GM23338 (cell line): ENCODE data around the gene PPP1R16B. TPM values are rescaled to one million over a fixed set of nuclear protein-coding genes. Genes with fewer than 3 reads are reported as not detected.

ENCODE experiments used
- ATAC-seq: fragments of 200-7000 bp; cut with Tn5 transposase; 3 replicates; pipeline ENCODE4 v1.9.1; 2020
- DNase-seq: peaks from one replicate; pipeline ENCODE4 v3.0.0-alpha.2; 2015; ENCODE audit warnings: low spot score
- H2AFZ ChIP-seq: fragments of 200-600 bp; sonication (generic); 2 replicates; pipeline ENCODE4 v1.8.0; 2016; ENCODE audit warnings: antibody characterized with exemption, mild to moderate bottlenecking, moderate library complexity
- H3F3A ChIP-seq: fragments of 200-600 bp; sonication (generic); replicated peaks from 2 replicates; pipeline ENCODE4 v1.8.0; 2017; ENCODE audit warnings: antibody characterized with exemption, mixed run types, low read depth
- H3K27ac ChIP-seq: fragments of 200-600 bp; sonication (generic); 2 replicates; pipeline ENCODE4 v1.6.1; 2016; ENCODE audit warnings: low read depth
- H3K27me3 ChIP-seq: fragments of 200-600 bp; sonication (generic); 2 replicates; pipeline ENCODE4 v1.8.0; 2016; ENCODE audit warnings: mild to moderate bottlenecking, mixed run types, moderate library complexity; ENCODE audit not compliant: insufficient read depth
- H3K36me3 ChIP-seq: fragments of 200-600 bp; sonication (generic); 2 replicates; pipeline ENCODE4 v1.8.0; 2016; ENCODE audit warnings: mild to moderate bottlenecking; ENCODE audit not compliant: insufficient read depth
- H3K4me1 ChIP-seq: fragments of 200-600 bp; sonication (generic); 2 replicates; pipeline ENCODE4 v1.8.0; 2016; ENCODE audit warnings: mild to moderate bottlenecking, moderate library complexity; ENCODE audit not compliant: insufficient read depth
- H3K4me2 ChIP-seq: fragments of 200-600 bp; sonication (generic); 2 replicates; pipeline ENCODE4 v1.7.1; 2017; ENCODE audit warnings: mixed run types
- H3K4me3 ChIP-seq: fragments of 200-600 bp; sonication (generic); 2 replicates; pipeline ENCODE4 v1.6.1; 2016; ENCODE audit warnings: mixed run types
- H3K79me2 ChIP-seq: fragments of 200-600 bp; sonication (generic); replicated peaks from 2 replicates; pipeline ENCODE4 v1.8.0; 2017; ENCODE audit warnings: mild to moderate bottlenecking; ENCODE audit not compliant: insufficient read depth
- H3K9me2 ChIP-seq: fragments of 200-600 bp; sonication (generic); 2 replicates; pipeline ENCODE4 v1.8.0; 2017; ENCODE audit not compliant: insufficient read depth
- H4K20me1 ChIP-seq: fragments of 200-600 bp; sonication (generic); replicated peaks from 2 replicates; pipeline ENCODE4 v1.8.0; 2017; ENCODE audit warnings: mild to moderate bottlenecking; ENCODE audit not compliant: insufficient read depth
- H3K27ac Mint-ChIP-seq: 2 replicates; pipeline ENCODE4 v1.8.0; 2020; ENCODE audit warnings: inconsistent platforms, mild to moderate bottlenecking, moderate library complexity, mixed read lengths
- H3K27me3 Mint-ChIP-seq: 3 replicates; pipeline ENCODE4 v1.8.0; 2022; ENCODE audit warnings: low read depth, mild to moderate bottlenecking, moderate library complexity, mixed read lengths, inconsistent platforms; ENCODE audit not compliant: insufficient read depth, poor library complexity
- H3K36me3 Mint-ChIP-seq: 3 replicates; pipeline ENCODE4 v1.8.0; 2021; ENCODE audit warnings: low read depth, mild to moderate bottlenecking, inconsistent platforms, moderate library complexity, mixed read lengths
- H3K4me1 Mint-ChIP-seq: 3 replicates; pipeline ENCODE4 v1.8.0; 2020; ENCODE audit warnings: mild to moderate bottlenecking, inconsistent platforms, mixed read lengths
- H3K4me3 Mint-ChIP-seq: 3 replicates; pipeline ENCODE4 v1.8.0; 2021; ENCODE audit warnings: moderate library complexity, mild to moderate bottlenecking, inconsistent platforms, mixed read lengths
- H3K9me3 Mint-ChIP-seq: 3 replicates; pipeline ENCODE4 v1.8.0; 2020; ENCODE audit warnings: moderate library complexity, mild to moderate bottlenecking, inconsistent platforms, mixed read lengths
- CREB1 ChIP-seq: fragments of 250-450 bp; sonication (Bioruptor Pico); IDR thresholded peaks from 2 replicates; pipeline ENCODE4 v1.5.0; 2020; ENCODE audit warnings: low read depth, mild to moderate bottlenecking, moderate library complexity
- CTCF ChIP-seq, 2 experiments: fragments of 200-600 bp in 1 of 2; sonication (generic) in 1 of 2; conservative IDR thresholded peaks; 2 replicates each; pipeline versions ENCODE4 v1.5.1 to v1.6.1; 2016 to 2017; ENCODE audit warnings: antibody characterized with exemption in 2 of 2, low read depth in 2 of 2, mild to moderate bottlenecking in 2 of 2, moderate library complexity in 1 of 2
- ETS1 ChIP-seq: IDR thresholded peaks from 2 replicates; pipeline ENCODE4 v1.6.1; 2016; ENCODE audit warnings: antibody characterized with exemption
- EZH2 ChIP-seq: fragments of 200-600 bp; sonication (generic); IDR thresholded peaks from one replicate; pipeline ENCODE4 v1.8.0; 2017; ENCODE audit warnings: antibody characterized with exemption, mild to moderate bottlenecking, low read depth; ENCODE audit not compliant: unreplicated experiment
- EZH2phosphoT487 ChIP-seq: fragments of 200-600 bp; sonication (generic); IDR thresholded peaks from one replicate; pipeline ENCODE4 v1.8.1; 2018; ENCODE audit warnings: antibody characterized with exemption; ENCODE audit not compliant: unreplicated experiment
- JUNB ChIP-seq: IDR thresholded peaks from one replicate; pipeline ENCODE4 v1.6.1; 2016; ENCODE audit warnings: antibody characterized with exemption; ENCODE audit not compliant: unreplicated experiment
- NANOG ChIP-seq: IDR thresholded peaks from 2 replicates; pipeline ENCODE4 v1.6.1; 2016; ENCODE audit warnings: antibody characterized with exemption, borderline replicate concordance
- POLR2AphosphoS5 ChIP-seq: IDR thresholded peaks from 2 replicates; pipeline ENCODE4 v1.6.1; 2016; ENCODE audit warnings: antibody characterized with exemption, low read depth
- STAT1 ChIP-seq: IDR thresholded peaks from one replicate; pipeline ENCODE4 v1.6.1; 2016; ENCODE audit warnings: antibody characterized with exemption; ENCODE audit not compliant: unreplicated experiment
- ZNF331 ChIP-seq: fragments of 250-450 bp; sonication (Bioruptor Pico); IDR thresholded peaks from 2 replicates; pipeline ENCODE4 v1.5.0; 2020; ENCODE audit warnings: low read depth, mild to moderate bottlenecking, moderate library complexity
- polyA plus RNA-seq: library from polyadenylated mRNA; unstranded; fragments of >200 nt; fragmentation: Nextera tagmentation; extraction: Ambion mirVana; gene quantifications from 2 replicates; pipeline ENCODE4 v1.2.1, GENCODE V29; 2016
- total RNA-seq: library from RNA; depleted of rRNA; stranded (reverse); fragments of >200 nt; shearing (Covaris generic); gene quantifications from 2 replicates; pipeline ENCODE4 v1.2.3, GENCODE V29; 2014
- TF ChIP-seq, protein P1 (sequence below): fragments of 250-450 bp; sonication (Bioruptor Pico); IDR thresholded peaks from 2 replicates; pipeline ENCODE4 v1.5.0; 2020; ENCODE audit warnings: mild to moderate bottlenecking, moderate library complexity
- TF ChIP-seq, protein P2 (sequence below): IDR thresholded peaks from one replicate; pipeline ENCODE4 v1.6.1; 2018; ENCODE audit warnings: antibody characterized with exemption; ENCODE audit not compliant: unreplicated experiment

The PPP1R16B gene
- total and polyA plus RNA-seq, 2 experiments from 2014 or later = 1.6 to 11.5 TPM

DNA sequence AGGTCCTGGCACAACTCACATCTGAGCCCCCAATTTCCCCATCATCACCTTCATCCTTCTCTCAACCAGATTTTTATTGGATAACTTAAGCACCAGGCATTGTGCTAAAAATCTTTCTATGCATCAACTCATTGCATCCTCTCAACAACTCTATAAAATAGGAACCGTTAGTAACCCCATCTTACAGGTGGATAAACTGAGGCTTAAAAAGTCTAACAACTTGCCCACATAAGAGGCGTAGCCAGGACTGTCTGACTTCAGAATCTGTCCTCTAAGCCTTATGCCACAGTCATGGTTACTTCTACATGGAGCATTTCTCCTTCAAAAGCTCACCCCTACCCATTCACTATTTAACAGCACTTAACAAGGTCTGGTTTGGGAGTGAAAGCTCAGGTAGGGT is 51.1 kb downstream of the PPP1R16B start:
- no peak for ATAC-seq
- H3K9me3 Mint-ChIP-seq = no peaks in the 10 kb centered on the region

More for the DNA sequence above, 51.1 kb downstream of the PPP1R16B start:
- H3K4me1 Mint-ChIP-seq = peaks cover 7% of the 10 kb centered on the region
- H3K27me3 Mint-ChIP-seq = peaks cover 8% of the 10 kb centered on the region
- Histone ChIP-seq H3K4me3 (no peak overlapping the region), H3K4me1 (peaks cover 5% of the 10 kb centered on the region), H3K27me3 (no peaks in the 10 kb centered on the region), H3K36me3 (no peaks in the 10 kb centered on the region), H3K27ac (no peak overlapping the region), H2AFZ (no peak overlapping the region), H3F3A (peaks cover 3% of the 10 kb centered on the region; the same call in 1 of the 2 replicates), H3K79me2 (no peaks in the 10 kb centered on the region), H3K4me2 (no peak overlapping the region), H4K20me1 (no peaks in the 10 kb centered on the region), H3K9me2 (0 out of 2 replicates have a peak, but pooled peaks cover 6% of the 10 kb centered on the region)
- H3K27ac Mint-ChIP-seq = no peak overlapping the region
- H3K36me3 Mint-ChIP-seq = no peaks in the 10 kb centered on the region
- TF ChIP-seq POLR2AphosphoS5 (no peak), EZH2 (no peak), CREB1 (CRISPR knock-in tag) (no peak), EZH2phosphoT487 (no peak), ETS1 (no peak), CTCF (conservative IDR thresholded peaks at IDR 0.05; ENCODE audit: low read depth in 2 of 2) (no peak), NANOG (no peak), ZNF331 (CRISPR knock-in tag) (no peak), JUNB (no peak), STAT1 (no peak)
- TF ChIP-seq, protein P1, sequence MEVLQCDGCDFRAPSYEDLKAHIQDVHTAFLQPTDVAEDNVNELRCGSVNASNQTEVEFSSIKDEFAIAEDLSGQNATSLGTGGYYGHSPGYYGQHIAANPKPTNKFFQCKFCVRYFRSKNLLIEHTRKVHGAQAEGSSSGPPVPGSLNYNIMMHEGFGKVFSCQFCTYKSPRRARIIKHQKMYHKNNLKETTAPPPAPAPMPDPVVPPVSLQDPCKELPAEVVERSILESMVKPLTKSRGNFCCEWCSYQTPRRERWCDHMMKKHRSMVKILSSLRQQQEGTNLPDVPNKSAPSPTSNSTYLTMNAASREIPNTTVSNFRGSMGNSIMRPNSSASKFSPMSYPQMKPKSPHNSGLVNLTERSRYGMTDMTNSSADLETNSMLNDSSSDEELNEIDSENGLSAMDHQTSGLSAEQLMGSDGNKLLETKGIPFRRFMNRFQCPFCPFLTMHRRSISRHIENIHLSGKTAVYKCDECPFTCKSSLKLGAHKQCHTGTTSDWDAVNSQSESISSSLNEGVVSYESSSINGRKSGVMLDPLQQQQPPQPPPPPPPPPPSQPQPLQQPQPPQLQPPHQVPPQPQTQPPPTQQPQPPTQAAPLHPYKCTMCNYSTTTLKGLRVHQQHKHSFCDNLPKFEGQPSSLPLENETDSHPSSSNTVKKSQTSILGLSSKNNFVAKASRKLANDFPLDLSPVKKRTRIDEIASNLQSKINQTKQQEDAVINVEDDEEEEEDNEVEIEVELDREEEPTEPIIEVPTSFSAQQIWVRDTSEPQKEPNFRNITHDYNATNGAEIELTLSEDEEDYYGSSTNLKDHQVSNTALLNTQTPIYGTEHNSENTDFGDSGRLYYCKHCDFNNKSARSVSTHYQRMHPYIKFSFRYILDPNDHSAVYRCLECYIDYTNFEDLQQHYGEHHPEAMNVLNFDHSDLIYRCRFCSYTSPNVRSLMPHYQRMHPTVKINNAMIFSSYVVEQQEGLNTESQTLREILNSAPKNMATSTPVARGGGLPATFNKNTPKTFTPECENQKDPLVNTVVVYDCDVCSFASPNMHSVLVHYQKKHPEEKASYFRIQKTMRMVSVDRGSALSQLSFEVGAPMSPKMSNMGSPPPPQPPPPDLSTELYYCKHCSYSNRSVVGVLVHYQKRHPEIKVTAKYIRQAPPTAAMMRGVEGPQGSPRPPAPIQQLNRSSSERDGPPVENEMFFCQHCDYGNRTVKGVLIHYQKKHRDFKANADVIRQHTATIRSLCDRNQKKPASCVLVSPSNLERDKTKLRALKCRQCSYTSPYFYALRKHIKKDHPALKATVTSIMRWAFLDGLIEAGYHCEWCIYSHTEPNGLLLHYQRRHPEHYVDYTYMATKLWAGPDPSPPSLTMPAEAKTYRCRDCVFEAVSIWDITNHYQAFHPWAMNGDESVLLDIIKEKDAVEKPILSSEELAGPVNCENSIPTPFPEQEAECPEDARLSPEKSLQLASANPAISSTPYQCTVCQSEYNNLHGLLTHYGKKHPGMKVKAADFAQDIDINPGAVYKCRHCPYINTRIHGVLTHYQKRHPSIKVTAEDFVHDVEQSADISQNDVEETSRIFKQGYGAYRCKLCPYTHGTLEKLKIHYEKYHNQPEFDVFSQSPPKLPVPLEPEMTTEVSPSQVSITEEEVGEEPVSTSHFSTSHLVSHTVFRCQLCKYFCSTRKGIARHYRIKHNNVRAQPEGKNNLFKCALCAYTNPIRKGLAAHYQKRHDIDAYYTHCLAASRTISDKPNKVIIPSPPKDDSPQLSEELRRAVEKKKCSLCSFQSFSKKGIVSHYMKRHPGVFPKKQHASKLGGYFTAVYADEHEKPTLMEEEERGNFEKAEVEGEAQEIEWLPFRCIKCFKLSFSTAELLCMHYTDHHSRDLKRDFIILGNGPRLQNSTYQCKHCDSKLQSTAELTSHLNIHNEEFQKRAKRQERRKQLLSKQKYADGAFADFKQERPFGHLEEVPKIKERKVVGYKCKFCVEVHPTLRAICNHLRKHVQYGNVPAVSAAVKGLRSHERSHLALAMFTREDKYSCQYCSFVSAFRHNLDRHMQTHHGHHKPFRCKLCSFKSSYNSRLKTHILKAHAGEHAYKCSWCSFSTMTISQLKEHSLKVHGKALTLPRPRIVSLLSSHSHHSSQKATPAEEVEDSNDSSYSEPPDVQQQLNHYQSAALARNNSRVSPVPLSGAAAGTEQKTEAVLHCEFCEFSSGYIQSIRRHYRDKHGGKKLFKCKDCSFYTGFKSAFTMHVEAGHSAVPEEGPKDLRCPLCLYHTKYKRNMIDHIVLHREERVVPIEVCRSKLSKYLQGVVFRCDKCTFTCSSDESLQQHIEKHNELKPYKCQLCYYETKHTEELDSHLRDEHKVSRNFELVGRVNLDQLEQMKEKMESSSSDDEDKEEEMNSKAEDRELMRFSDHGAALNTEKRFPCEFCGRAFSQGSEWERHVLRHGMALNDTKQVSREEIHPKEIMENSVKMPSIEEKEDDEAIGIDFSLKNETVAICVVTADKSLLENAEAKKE (CRISPR knock-in tag) = no peak
- TF ChIP-seq, protein P2, sequence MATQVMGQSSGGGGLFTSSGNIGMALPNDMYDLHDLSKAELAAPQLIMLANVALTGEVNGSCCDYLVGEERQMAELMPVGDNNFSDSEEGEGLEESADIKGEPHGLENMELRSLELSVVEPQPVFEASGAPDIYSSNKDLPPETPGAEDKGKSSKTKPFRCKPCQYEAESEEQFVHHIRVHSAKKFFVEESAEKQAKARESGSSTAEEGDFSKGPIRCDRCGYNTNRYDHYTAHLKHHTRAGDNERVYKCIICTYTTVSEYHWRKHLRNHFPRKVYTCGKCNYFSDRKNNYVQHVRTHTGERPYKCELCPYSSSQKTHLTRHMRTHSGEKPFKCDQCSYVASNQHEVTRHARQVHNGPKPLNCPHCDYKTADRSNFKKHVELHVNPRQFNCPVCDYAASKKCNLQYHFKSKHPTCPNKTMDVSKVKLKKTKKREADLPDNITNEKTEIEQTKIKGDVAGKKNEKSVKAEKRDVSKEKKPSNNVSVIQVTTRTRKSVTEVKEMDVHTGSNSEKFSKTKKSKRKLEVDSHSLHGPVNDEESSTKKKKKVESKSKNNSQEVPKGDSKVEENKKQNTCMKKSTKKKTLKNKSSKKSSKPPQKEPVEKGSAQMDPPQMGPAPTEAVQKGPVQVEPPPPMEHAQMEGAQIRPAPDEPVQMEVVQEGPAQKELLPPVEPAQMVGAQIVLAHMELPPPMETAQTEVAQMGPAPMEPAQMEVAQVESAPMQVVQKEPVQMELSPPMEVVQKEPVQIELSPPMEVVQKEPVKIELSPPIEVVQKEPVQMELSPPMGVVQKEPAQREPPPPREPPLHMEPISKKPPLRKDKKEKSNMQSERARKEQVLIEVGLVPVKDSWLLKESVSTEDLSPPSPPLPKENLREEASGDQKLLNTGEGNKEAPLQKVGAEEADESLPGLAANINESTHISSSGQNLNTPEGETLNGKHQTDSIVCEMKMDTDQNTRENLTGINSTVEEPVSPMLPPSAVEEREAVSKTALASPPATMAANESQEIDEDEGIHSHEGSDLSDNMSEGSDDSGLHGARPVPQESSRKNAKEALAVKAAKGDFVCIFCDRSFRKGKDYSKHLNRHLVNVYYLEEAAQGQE = no peak
- DNase-seq = no peak
- H3K4me3 Mint-ChIP-seq = no peak overlapping the region
